GM21619 (cell line): ENCODE measurements around the gene CYP2F1.
"Not testable (repeated sequence)": the region's sequence is repeated elsewhere in the genome, so short reads cannot be mapped to it uniquely, and the experiment has no call there.

Experiments
- ATAC-seq: cut with Tn5 transposase; IDR thresholded peaks from one replicate; pipeline ENCODE4 v1.9.1; 2021; ENCODE audit not compliant: unreplicated experiment

Gene CYP2F1

GRCh38 chr19:41126765-41127203 lies 12.6 kb downstream of the CYP2F1 start:
- not testable (repeated sequence) for ATAC-seq

GRCh38 chr19:41127362-41127761 lies 13.1 kb downstream of the CYP2F1 start:
- ATAC-seq, result not testable (repeated sequence)

- not testable (repeated sequence) for ATAC-seq
Measured at GRCh38 chr19:41127801-41128300, 13.6 kb downstream of the CYP2F1 start.

GRCh38 chr19:41128692-41129091 lies 14.5 kb downstream of the CYP2F1 start:
- ATAC-seq, result no peak

- ATAC-seq, result no peak
Measured at GRCh38 chr19:41131186-41131585, 17.0 kb downstream of the CYP2F1 start.

- no peak for ATAC-seq
Measured at GRCh38 chr19:41133260-41133659, 19.0 kb downstream of the CYP2F1 start.

GRCh38 chr19:41134616-41135015 lies 20.4 kb downstream of the CYP2F1 start:
- no peak for ATAC-seq

GRCh38 chr19:41135390-41136384 lies 21.5 kb downstream of the CYP2F1 start:
- ATAC-seq, result not testable (repeated sequence)

GRCh38 chr19:41136636-41137455 lies 22.6 kb downstream of the CYP2F1 start:
- ATAC-seq, result no peak

- ATAC-seq, result no peak
Measured at GRCh38 chr19:41144403-41144802, 30.2 kb downstream of the CYP2F1 start.

GRCh38 chr19:41149831-41150230 lies 35.6 kb downstream of the CYP2F1 start:
- ATAC-seq, result no peak

GRCh38 chr19:41150986-41151385 lies 36.8 kb downstream of the CYP2F1 start:
- not testable (repeated sequence) for ATAC-seq

GRCh38 chr19:41154060-41154459 lies 39.8 kb downstream of the CYP2F1 start:
- ATAC-seq, result no peak

- no peak for ATAC-seq
Measured at GRCh38 chr19:41156207-41156606, 42.0 kb downstream of the CYP2F1 start.

GRCh38 chr19:41159881-41160280 lies 45.6 kb downstream of the CYP2F1 start:
- no peak for ATAC-seq

- ATAC-seq, result no peak
Measured at GRCh38 chr19:41161903-41162302, 47.7 kb downstream of the CYP2F1 start.

GRCh38 chr19:41166944-41167804 lies 52.9 kb downstream of the CYP2F1 start:
- ATAC-seq, result no peak

- ATAC-seq, result no peak
Measured at GRCh38 chr19:41172297-41173164, 58.3 kb downstream of the CYP2F1 start.

GRCh38 chr19:41174297-41174928 lies 60.2 kb downstream of the CYP2F1 start:
- no peak for ATAC-seq
